22Rv1 (cell line): ENCODE data around the gene CHAT.

ENCODE experiments used
- H3K27ac ChIP-seq: fragments of 450-650 bp; 2 replicates; pipeline ENCODE4 v1.5.1; 2017
- ZFX ChIP-seq: fragments of 450-650 bp; IDR thresholded peaks from 2 replicates; pipeline ENCODE4 v1.6.1; 2017; ENCODE audit warnings: antibody characterized with exemption, borderline replicate concordance
- TF ChIP-seq, protein P1 (sequence below): fragments of 450-650 bp; IDR thresholded peaks from 2 replicates; pipeline ENCODE4 v1.5.1; 2017; ENCODE audit warnings: mild to moderate bottlenecking

The CHAT gene

DNA sequence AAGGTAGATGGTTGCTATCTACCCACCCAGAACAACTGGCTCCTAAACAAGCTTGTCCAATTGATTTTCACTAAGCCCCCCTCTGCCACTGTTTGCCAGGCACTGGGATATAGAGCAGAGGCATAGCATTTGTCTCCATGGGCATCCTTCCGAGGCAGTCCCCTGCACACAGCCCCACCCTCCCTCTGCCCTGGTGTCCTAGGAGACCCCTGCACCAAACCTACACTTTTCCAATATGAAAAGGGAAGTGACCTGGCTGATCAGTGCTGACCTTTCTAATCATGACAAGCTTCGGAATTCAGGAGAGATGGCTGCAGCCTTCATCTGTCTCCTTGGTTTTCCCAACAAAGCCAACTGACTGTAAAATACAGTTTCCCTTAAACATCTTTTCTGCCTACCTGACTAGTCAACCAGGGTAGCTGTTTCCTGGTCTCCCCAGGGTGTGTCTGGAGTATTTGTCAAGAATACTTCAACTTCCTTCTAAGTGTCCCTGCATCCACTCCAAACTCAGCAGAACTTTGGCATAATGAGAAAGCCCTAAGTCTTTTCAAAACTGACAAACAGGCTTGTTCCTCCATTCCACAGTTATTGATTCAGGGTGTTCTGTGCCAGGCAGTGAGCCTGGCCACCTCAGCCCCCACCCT, 11.3 kb upstream of the CHAT start:
- TF ChIP-seq, protein P1, sequence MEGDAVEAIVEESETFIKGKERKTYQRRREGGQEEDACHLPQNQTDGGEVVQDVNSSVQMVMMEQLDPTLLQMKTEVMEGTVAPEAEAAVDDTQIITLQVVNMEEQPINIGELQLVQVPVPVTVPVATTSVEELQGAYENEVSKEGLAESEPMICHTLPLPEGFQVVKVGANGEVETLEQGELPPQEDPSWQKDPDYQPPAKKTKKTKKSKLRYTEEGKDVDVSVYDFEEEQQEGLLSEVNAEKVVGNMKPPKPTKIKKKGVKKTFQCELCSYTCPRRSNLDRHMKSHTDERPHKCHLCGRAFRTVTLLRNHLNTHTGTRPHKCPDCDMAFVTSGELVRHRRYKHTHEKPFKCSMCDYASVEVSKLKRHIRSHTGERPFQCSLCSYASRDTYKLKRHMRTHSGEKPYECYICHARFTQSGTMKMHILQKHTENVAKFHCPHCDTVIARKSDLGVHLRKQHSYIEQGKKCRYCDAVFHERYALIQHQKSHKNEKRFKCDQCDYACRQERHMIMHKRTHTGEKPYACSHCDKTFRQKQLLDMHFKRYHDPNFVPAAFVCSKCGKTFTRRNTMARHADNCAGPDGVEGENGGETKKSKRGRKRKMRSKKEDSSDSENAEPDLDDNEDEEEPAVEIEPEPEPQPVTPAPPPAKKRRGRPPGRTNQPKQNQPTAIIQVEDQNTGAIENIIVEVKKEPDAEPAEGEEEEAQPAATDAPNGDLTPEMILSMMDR = no peak
- no peak for TF ChIP-seq ZFX
- H3K27ac ChIP-seq = no peak overlapping the region

DNA sequence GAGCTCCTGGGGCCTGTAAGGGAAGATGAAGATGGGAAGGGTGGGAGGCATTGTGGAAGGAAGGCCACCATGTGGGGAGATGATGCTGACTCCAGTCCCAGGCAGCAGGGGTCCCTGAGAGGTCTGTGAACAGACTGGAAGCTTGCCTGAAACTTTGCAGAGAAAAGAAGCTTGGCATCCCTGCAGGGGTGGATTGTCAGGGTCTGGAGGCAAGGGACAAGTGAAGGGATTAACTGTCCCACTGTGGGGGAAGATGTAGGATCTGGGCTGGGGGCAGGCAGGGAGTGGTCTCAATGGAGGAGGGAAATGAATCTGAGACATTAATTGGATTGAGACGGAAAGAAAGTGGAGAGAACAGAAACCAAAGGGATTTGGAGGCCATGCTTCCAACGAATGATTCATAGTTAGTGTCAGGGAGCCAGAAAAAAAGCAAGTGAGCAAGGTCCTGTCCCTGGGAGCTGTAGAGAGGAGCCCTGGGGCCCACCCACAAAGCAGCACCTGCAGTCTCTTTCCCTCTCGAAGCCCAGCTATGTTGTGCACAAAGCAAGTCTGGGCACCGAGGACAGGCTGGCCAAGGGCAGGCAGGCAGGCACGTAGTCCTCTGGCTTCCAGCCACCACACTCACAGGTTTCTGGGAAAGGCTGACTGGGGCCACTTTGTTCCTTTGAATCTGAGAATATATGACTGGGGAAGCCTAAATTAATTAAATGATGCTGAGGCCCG, 8.5 kb upstream of the CHAT start:
- TF ChIP-seq, protein P1 = no peak
- TF ChIP-seq ZFX = no peak
- H3K27ac ChIP-seq = no peak overlapping the region

DNA sequence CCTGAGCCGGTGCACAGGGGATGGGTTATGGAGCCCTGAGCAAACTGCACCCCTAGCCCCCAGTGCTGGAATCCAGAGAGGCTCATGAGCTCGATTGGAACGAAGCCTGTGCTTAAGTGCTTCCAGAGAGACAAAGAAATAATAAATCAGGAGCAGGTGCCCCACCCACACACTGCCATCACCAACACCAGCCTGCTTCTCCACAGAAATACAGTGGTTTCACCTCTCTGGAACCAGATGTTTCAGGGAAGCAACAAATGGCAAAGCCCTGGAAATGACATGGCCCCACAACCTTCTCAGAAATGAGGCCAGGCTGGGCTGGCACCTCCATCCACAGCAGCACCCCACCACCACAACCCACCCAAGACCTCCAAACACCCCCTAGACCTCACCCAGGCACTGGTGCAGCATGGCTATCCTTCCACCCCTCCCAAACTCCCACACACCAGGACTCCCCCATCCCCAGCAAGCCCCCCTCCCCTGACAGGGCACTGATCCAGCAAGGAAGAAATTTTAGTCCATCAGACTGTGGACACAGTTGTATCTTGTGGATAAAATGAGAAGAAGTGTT, 7.8 kb upstream of the CHAT start:
- no peak overlapping the region for H3K27ac ChIP-seq
- no peak for TF ChIP-seq ZFX
- TF ChIP-seq, protein P1 = no peak

DNA sequence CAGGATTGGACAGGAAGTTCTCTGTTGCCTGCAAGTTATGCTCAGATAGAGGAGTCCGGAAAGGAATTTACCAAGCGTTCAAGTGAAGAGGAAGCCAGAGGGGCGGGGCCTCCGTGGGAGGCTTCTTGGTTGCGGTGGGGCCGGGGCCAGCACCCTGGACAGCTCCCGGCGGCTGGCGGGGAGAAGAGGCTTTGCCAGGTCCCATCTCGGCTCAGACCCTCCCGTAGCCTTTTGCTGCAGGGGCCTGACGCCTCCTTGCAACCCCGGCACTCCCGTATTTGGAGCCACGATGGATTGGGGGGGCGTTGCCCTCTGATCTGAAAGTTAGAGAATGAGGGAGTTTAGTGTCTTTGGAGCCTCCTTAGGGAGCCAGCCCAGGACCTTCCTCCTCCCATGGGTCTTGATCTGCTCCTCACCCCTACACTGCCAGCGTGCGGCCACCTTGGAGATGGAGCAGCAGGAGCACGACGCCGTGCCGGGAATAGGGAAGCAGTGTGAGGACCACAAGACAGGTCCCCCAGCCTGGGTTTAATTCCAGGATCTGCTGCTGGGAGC, 6.8 kb upstream of the CHAT start:
- TF ChIP-seq ZFX = no peak
- TF ChIP-seq, protein P1 = no peak
- H3K27ac ChIP-seq = no peak overlapping the region

DNA sequence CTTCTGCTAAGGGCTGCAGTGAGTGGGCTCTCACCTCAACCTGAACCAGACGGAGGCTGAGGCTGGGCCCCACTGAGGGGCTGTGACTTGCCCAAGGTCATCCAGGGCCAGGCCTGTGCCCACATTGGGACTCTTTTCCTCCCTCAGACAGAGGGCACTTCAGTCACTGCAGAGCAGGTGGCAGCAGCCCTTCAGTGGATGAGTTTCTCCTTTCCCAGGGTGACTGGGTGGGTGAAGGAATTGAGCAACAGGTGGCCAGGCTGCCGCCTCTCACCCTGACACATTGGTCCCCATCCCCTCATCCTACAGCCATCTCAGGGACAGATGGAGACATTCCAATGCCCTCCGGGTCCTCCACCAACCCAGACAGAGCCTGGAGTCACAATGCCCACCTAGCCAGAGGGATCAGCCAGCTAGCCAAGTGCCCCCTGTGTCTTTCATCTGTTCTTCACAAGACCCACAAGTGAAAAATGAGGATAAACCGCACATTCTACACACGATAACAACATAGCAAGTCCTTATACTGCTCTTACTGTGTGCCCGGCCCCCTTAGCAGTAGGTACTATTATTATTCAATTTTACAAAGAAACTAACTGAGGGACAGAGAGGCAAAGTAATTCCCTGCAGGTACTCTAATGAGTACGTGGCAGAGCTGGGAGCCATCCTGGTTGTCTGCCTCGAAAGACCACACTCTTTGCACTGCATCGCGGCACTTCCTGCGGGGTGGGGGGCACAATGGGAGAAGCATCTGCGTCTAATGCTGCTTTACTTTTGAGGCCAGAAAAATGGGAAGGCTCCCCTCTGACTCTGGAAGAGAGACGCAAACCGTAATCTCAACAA, 5.5 kb upstream of the CHAT start:
- no peak overlapping the region for H3K27ac ChIP-seq
- no peak for TF ChIP-seq ZFX
- TF ChIP-seq, protein P1 = no peak

DNA sequence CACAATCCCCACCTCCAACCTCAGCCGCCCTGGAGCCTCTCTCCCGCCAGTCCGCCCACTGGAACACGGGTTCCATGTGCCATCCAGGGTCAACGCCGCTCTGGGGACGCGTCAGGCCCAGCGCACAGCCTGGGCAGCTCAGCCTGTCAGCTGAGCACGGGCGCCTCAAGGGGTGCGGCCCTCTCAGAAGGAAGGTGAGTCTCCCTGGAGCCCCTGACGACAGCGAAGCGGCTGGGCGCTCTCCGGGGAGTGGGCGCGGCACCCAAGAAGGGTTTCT, 4.9 kb upstream of the CHAT start:
- no peak overlapping the region for H3K27ac ChIP-seq
- TF ChIP-seq ZFX = no peak
- TF ChIP-seq, protein P1 = no peak
